ENCODE results near the gene CLTC. TPM values are rescaled to one million over a fixed set of nuclear protein-coding genes. Genes with fewer than 3 reads are reported as not detected.
A peak's percentile ranks its signal among the peaks of the same experiment; 100 is the strongest.

Gene CLTC
- total RNA-seq, 1 donor from 2014 or later: 210 TPM

DNA sequence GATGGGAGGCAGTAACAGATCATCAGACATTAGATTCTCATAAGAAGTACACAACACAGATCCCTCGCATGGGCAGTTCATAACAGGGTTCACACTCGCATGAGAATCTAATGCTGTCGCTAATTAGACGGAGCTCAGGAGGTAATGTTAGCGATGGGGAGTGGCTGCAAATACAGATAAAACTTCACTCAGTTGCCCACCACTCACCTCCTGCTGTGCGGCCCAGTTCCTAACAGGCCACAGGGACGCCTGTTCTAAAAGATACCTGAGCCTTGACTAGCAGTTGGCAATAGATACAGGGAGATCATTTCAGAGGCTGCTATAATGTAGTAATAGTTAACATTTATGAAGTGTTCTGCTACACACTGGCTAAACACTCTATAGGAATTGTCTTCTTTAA lies 82.6 kb downstream of the CLTC start:
- H3K4me3 ChIP-seq: no peak overlapping the region
- no peaks in the 10 kb centered on the region for H3K9me3 ChIP-seq
- H3K27me3 ChIP-seq: no peaks in the 10 kb centered on the region
- intact Hi-C loops (cut with DNase I): no loop called here
- ATAC-seq: no peak
- DNase-seq: no peak
- peaks cover 51% of the 10 kb centered on the region for H3K36me3 ChIP-seq
- H3K27ac ChIP-seq: no peak overlapping the region
- TF ChIP-seq, protein P1, sequence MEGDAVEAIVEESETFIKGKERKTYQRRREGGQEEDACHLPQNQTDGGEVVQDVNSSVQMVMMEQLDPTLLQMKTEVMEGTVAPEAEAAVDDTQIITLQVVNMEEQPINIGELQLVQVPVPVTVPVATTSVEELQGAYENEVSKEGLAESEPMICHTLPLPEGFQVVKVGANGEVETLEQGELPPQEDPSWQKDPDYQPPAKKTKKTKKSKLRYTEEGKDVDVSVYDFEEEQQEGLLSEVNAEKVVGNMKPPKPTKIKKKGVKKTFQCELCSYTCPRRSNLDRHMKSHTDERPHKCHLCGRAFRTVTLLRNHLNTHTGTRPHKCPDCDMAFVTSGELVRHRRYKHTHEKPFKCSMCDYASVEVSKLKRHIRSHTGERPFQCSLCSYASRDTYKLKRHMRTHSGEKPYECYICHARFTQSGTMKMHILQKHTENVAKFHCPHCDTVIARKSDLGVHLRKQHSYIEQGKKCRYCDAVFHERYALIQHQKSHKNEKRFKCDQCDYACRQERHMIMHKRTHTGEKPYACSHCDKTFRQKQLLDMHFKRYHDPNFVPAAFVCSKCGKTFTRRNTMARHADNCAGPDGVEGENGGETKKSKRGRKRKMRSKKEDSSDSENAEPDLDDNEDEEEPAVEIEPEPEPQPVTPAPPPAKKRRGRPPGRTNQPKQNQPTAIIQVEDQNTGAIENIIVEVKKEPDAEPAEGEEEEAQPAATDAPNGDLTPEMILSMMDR (IDR thresholded peaks at IDR 0.05): no peak
- H3K4me1 ChIP-seq: peaks cover 10% of the 10 kb centered on the region

DNA sequence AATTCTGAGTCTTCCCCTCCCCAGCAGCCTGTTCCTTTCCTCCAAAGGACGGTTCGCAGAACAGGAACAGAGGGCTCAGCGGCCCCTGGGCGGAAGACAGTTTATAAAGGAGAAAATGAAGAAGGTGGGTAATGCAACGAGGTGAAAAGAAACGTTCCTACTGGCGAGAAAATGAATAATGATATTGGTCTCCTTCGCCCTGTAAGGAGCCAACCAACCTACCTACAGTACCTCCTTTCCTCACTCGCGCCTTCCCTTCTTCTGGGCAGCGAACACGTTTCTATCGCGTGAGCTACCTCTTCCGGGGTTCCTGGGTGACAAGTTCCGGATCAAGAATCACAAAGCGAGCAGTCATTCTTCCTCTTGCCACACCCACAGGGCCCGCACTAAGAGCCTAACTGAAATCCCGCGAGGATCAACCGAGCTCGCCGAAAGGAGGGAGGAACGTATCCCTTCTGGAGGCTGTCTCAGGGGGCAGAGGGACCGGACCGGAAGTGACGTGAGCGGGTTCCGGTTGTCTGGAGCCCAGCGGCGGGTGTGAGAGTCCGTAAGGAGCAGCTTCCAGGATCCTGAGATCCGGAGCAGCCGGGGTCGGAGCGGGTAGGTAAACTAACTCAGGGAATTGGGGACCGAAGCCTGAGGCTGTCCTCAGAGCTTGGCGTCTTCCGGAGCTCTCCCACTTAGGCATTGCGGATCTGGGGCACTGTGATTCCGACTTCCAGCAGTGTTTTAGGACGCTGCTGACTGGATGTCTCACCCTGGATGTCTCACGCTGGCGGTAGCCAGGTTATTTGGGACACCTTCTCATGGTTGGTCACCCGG lies 87.7 kb downstream of the CLTC start, which contains the start of the genes PTRH2 and VMP1:
Gene PTRH2 (minus strand): TSS at position 282 of the 822 bp plus-strand sequence. CDS start 9,452 bp downstream, outside the sequence.
Gene VMP1 (plus strand): TSS at position 506 of the 822 bp plus-strand sequence. CDS start 23,793 bp downstream, outside the sequence.
- Histone ChIP-seq H3K4me3 (peak within 1 kb of the TSS; percentile 71), H3K36me3 (peaks cover 19% of the 10 kb centered on the region), H3K9me3 (no peaks in the 10 kb centered on the region), H3K27ac (peak within 1 kb of the TSS; percentile 85), H3K4me1 (peaks cover 24% of the 10 kb centered on the region), H3K27me3 (no peaks in the 10 kb centered on the region)
- TF ChIP-seq, protein P1 (IDR thresholded peaks at IDR 0.05): no peak
- peak; percentile 99 for ATAC-seq
- intact Hi-C loops (cut with DNase I): no loop called here
- DNase-seq: peak; percentile 99

DNA sequence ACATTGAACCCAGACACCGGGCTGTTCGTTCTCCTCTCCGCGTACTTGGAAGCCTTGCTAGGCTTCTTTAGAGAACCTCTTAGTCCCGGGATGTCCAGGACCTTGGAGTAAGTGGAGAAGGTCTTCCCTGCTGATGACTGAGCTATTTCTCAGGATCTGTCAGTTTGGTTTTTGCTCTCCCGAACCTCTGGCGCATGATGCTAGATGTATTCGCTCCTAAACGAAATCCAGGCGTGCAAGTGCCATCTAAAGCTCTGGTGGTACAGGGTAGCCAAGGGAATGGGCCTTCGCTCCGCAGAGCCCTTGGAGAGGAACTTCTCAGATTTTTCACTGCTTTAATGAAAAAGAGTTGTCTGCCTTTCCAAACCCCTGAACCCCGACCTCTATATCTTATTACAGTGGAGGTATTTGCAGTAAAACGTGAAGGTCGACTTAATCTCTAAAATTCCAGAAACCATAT lies 88.3 kb downstream of the CLTC start:
- Histone ChIP-seq H3K9me3 (no peaks in the 10 kb centered on the region), H3K27ac (peak overlapping the region; percentile 85), H3K4me3 (peak overlapping the region; percentile 71), H3K27me3 (no peaks in the 10 kb centered on the region), H3K36me3 (peaks cover 13% of the 10 kb centered on the region), H3K4me1 (peaks cover 24% of the 10 kb centered on the region)
- no peak for ATAC-seq
- TF ChIP-seq, protein P1 (IDR thresholded peaks at IDR 0.05): no peak
- DNase-seq: no peak
- intact Hi-C loops (cut with DNase I): no loop called here

DNA sequence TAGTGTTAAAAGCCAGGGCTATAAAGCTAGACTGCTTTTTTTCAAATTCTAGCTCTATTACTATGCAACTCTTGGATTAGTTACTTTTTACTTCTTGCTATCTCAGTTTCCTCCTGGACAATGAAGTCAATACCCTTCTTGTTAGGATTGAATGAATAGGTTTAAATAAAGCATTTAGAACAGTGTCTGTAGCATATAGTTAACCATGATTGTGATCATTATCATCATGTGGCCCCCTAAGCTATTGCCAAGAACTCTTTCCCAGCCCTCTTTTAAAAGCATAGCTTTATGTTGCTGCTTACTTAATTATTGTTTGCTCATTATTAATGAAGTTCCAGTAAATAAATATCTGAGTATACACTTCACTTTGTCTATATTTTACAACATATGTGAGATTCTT lies 92.2 kb downstream of the CLTC start:
- ATAC-seq: no peak
- intact Hi-C loops (cut with DNase I): no loop called here
- TF ChIP-seq, protein P1 (IDR thresholded peaks at IDR 0.05): no peak
- Histone ChIP-seq H3K36me3 (no peaks in the 10 kb centered on the region), H3K4me1 (peaks cover 14% of the 10 kb centered on the region), H3K9me3 (no peaks in the 10 kb centered on the region), H3K27ac (no peak overlapping the region), H3K27me3 (no peaks in the 10 kb centered on the region), H3K4me3 (no peak overlapping the region)
- no peak for DNase-seq

DNA sequence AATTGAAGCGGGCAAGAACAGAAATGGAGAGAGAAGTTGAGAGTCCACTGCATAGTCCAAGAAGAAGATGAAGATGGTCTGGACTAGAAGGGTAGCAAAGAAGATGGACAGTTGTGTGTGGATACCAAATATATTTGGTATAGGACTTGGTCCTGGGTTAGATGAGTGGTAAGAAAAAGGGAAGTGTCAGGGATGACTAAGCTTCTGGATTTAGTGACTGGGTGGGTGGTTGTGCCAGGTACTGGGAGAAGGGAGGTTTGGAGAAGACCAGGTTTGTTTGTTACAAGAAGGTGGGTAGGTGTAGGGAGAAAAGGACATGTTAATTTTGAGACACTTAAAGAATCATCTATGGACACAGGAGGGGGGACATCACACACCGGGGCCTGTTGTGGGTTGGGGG lies 93.2 kb downstream of the CLTC start:
- ATAC-seq: no peak
- Histone ChIP-seq H3K27ac (no peak overlapping the region), H3K36me3 (no peaks in the 10 kb centered on the region), H3K27me3 (no peaks in the 10 kb centered on the region), H3K9me3 (no peaks in the 10 kb centered on the region), H3K4me3 (no peak overlapping the region), H3K4me1 (peaks cover 14% of the 10 kb centered on the region)
- TF ChIP-seq, protein P1 (IDR thresholded peaks at IDR 0.05): no peak
- no peak for DNase-seq
- intact Hi-C loops (cut with DNase I): no loop called here

All from upper lobe of right lung (tissue), 1 donor.